Upper lobe of right lung (tissue), 1 donor: ENCODE data around the gene SLC48A1. TPM values are rescaled to one million over a fixed set of nuclear protein-coding genes. Genes with fewer than 3 reads are reported as not detected.

Experiments used
- ATAC-seq: fragments of 200-7000 bp; cut with Tn5 transposase; one replicate; pipeline ENCODE4 v1.9.1; 2020; ENCODE audit warnings: mild to moderate bottlenecking, moderate library complexity
- DNase-seq: peaks from one replicate; pipeline ENCODE4 v3.0.0-alpha.2; 2020
- H3K27ac ChIP-seq: fragments of 200-600 bp; one replicate; pipeline ENCODE4 v1.8.0; 2022
- H3K27me3 ChIP-seq: fragments of 200-600 bp; one replicate; pipeline ENCODE4 v1.8.0; 2022; ENCODE audit warnings: mild to moderate bottlenecking
- H3K36me3 ChIP-seq: fragments of 200-600 bp; one replicate; pipeline ENCODE4 v1.8.0; 2022
- H3K4me1 ChIP-seq: fragments of 200-600 bp; one replicate; pipeline ENCODE4 v1.8.0; 2022
- H3K4me3 ChIP-seq: fragments of 200-600 bp; one replicate; pipeline ENCODE4 v1.8.0; 2022; ENCODE audit warnings: mild to moderate bottlenecking
- H3K9me3 ChIP-seq: fragments of 200-600 bp; one replicate; pipeline ENCODE4 v1.8.0; 2022
- intact Hi-C: fragments of 100-400 bp; cut with DNase I; formaldehyde crosslinking; loops from one replicate; pipeline ENCODE4 v1.11.0; 2022
- total RNA-seq: library from RNA; stranded (reverse); fragmentation: NEBNext Ultra II Directional; extraction: Animal tissue kit (Norgen Biotek cat#: 25700); gene quantifications from one replicate; pipeline ENCODE4 v1.2.1, GENCODE V29; 2021
- TF ChIP-seq, protein P1 (sequence below): fragments of 200-600 bp; IDR thresholded peaks from one replicate; pipeline ENCODE4 v1.8.0; 2022; ENCODE audit warnings: antibody characterized with exemption
- donor health status: DM: no; HTN: yes; CAD: no; lungs with severe emphysema.

Gene SLC48A1
- total RNA-seq, 1 donor from 2014 or later, result 40.9 TPM

DNA sequence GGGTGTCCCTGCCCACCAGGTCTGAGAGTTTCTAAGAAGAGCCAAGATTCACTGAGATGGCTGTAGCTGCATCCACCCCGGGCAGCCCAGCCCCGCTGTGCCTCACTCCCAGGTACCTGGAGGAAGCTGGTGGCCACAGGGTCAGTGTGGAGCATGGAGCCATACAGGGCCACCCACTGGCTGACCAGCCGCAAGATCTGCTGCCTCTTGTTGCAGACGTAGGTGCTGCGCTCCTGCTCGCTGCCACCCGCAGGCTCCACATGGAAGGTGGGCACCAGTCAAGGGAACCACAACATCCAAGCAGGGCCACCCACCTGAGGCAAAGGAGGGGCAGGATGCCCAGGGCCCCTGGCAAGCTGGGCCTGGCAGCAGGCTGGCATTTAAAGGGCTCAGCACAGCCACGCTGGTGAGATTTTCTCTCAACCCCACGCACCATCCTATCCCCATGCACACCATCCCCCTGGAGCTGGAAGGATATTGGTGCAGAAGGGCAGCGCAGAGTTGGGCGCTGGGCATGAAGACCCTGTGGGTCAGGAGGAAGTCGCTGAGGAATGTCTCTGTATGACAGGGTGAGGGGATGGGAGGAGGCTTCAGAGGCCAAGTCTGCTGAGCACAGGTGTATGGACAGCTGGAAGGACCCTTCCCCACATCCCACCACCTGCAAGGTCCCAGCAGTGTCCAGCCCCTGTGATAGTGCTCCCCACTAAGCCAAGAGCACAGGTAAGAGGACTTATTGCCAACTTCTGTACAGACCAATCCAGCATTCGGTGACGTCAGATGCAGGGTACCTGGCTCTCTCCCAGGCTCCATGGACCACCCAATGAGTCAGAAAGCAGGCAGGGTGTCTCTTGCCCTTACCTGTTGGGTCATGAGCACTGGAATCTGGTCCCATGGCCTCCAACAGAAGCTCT is 25.2 kb upstream of the SLC48A1 start:
- TF ChIP-seq, protein P1, sequence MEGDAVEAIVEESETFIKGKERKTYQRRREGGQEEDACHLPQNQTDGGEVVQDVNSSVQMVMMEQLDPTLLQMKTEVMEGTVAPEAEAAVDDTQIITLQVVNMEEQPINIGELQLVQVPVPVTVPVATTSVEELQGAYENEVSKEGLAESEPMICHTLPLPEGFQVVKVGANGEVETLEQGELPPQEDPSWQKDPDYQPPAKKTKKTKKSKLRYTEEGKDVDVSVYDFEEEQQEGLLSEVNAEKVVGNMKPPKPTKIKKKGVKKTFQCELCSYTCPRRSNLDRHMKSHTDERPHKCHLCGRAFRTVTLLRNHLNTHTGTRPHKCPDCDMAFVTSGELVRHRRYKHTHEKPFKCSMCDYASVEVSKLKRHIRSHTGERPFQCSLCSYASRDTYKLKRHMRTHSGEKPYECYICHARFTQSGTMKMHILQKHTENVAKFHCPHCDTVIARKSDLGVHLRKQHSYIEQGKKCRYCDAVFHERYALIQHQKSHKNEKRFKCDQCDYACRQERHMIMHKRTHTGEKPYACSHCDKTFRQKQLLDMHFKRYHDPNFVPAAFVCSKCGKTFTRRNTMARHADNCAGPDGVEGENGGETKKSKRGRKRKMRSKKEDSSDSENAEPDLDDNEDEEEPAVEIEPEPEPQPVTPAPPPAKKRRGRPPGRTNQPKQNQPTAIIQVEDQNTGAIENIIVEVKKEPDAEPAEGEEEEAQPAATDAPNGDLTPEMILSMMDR, result no peak
- peaks cover 9% of the 10 kb centered on the region for H3K4me1 ChIP-seq
- H3K36me3 ChIP-seq, result peaks cover 22% of the 10 kb centered on the region
- no peaks in the 10 kb centered on the region for H3K9me3 ChIP-seq
- intact Hi-C loops, result no loop called here
- H3K27ac ChIP-seq, result no peak overlapping the region
- no peak for DNase-seq
- H3K27me3 ChIP-seq, result no peaks in the 10 kb centered on the region
- ATAC-seq, result no peak
- no peak overlapping the region for H3K4me3 ChIP-seq

DNA sequence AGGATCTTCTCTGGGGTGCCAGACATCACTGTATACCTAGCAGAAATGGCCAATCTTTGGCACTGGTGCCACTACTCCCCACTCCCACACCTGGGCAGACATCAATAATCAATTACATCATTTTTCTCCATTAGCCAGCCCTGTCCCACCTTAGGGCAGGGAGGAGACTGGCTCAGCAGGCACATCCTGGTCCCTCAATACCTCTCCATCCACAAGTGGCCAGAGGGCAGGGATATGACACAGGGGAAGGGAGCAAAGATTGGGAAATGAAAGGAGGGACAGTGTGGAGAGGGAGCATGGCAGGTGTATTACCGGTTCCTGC is 24.6 kb upstream of the SLC48A1 start:
- ATAC-seq (no peak), DNase-seq (no peak)
- Histone ChIP-seq H3K4me1 (peaks cover 16% of the 10 kb centered on the region), H3K27me3 (no peaks in the 10 kb centered on the region), H3K27ac (no peak overlapping the region), H3K9me3 (no peaks in the 10 kb centered on the region), H3K36me3 (peaks cover 22% of the 10 kb centered on the region), H3K4me3 (no peak overlapping the region)
- TF ChIP-seq, protein P1, result no peak
- intact Hi-C loops, result no loop called here

DNA sequence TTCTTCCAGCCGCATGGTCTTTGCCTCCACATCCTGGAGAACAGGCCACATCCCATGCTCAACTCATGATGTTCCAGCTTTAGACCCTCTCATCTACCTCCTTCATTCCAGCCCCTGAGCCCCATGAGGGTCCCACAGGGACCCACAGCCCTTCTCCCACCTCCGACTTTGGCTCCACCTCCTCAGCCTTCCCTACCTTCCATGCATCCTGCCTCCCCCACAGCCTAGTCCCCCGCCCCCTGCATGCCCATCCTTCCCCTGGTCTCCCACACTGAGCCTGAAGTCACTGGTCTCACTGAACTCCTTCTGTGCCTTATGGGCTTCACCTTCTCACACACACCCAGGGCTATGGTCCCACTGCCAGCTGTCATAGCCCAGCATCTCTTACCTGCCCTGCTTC is 24.1 kb upstream of the SLC48A1 start:
- no peaks in the 10 kb centered on the region for H3K9me3 ChIP-seq
- no peak overlapping the region for H3K27ac ChIP-seq
- no peak overlapping the region for H3K4me3 ChIP-seq
- ATAC-seq (no peak), DNase-seq (no peak)
- no peaks in the 10 kb centered on the region for H3K27me3 ChIP-seq
- peaks cover 20% of the 10 kb centered on the region for H3K4me1 ChIP-seq
- intact Hi-C loops, result no loop called here
- TF ChIP-seq, protein P1, result no peak
- H3K36me3 ChIP-seq, result peaks cover 22% of the 10 kb centered on the region

DNA sequence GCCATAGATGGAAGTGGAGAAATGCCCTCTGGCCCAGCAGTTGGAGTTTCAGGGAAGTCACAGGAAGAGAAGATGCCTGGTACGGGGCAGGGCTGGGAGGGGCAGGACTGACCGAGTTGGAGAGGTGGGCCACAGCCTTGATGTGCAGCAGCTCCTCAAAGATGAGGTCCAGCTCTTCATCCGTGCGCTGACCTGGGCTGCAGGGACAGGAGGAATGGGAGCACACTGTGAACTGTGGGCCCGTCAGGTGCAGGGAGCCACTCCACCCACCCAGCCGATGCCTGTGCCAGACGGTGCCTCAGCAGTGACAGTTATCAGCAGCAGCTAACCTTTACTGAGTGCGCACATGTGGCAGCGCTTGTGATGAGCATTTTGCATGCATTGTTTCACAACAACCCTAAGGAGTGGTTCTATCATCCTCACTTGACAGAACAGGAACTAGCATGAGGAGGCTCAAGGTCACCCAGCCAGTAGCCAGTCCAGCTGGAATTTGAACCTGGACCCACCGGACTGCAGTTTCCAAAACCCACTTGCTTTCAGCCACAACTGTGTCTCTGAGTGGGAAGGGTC is 22.7 kb upstream of the SLC48A1 start:
- DNase-seq, result no peak
- H3K9me3 ChIP-seq, result no peaks in the 10 kb centered on the region
- TF ChIP-seq, protein P1, result no peak
- no peak overlapping the region for H3K4me3 ChIP-seq
- peak; percentile 36 for ATAC-seq
- intact Hi-C loops, result no loop called here
- peaks cover 34% of the 10 kb centered on the region for H3K4me1 ChIP-seq
- peaks cover 22% of the 10 kb centered on the region for H3K36me3 ChIP-seq
- no peak overlapping the region for H3K27ac ChIP-seq
- H3K27me3 ChIP-seq, result no peaks in the 10 kb centered on the region

DNA sequence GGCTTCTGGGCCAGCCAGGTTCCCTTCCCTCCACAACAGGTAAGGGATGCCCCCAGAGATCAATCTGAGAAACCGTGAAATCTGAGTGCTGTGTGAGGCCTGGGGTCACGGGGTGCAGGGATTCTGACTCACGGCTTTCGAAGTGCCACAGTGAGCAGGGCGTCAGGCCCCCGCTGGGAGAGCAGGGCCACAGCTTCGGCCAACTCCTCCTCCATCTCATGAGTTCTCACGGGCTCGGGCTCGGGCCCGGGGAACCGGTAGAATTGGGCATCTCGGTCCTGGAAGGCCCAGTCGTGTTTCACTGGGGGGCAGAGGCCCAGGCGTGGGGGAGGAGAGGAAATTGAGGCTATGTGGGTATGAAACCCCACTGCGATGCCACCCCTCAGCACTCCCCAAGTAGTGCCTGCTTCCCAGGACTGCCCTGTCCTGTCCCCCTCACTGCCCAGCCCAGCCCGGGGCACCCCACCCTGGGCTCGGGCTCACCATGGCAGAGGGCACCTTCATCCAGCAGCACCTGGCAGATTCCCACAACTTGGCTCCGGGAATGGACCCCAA is 22.0 kb upstream of the SLC48A1 start:
- Histone ChIP-seq H3K4me3 (no peak overlapping the region), H3K27ac (no peak overlapping the region), H3K4me1 (peaks cover 41% of the 10 kb centered on the region), H3K27me3 (no peaks in the 10 kb centered on the region), H3K36me3 (peaks cover 22% of the 10 kb centered on the region), H3K9me3 (no peaks in the 10 kb centered on the region)
- intact Hi-C loops, result no loop called here
- no peak for DNase-seq
- no peak for ATAC-seq
- TF ChIP-seq, protein P1, result no peak
